Measurements from ENCODE around the gene CCNI.
"Not testable (repeated sequence)": the region's sequence is repeated elsewhere in the genome, so short reads cannot be mapped to it uniquely, and the experiment has no call there.

The CCNI gene, protein sequence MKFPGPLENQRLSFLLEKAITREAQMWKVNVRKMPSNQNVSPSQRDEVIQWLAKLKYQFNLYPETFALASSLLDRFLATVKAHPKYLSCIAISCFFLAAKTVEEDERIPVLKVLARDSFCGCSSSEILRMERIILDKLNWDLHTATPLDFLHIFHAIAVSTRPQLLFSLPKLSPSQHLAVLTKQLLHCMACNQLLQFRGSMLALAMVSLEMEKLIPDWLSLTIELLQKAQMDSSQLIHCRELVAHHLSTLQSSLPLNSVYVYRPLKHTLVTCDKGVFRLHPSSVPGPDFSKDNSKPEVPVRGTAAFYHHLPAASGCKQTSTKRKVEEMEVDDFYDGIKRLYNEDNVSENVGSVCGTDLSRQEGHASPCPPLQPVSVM

DNA sequence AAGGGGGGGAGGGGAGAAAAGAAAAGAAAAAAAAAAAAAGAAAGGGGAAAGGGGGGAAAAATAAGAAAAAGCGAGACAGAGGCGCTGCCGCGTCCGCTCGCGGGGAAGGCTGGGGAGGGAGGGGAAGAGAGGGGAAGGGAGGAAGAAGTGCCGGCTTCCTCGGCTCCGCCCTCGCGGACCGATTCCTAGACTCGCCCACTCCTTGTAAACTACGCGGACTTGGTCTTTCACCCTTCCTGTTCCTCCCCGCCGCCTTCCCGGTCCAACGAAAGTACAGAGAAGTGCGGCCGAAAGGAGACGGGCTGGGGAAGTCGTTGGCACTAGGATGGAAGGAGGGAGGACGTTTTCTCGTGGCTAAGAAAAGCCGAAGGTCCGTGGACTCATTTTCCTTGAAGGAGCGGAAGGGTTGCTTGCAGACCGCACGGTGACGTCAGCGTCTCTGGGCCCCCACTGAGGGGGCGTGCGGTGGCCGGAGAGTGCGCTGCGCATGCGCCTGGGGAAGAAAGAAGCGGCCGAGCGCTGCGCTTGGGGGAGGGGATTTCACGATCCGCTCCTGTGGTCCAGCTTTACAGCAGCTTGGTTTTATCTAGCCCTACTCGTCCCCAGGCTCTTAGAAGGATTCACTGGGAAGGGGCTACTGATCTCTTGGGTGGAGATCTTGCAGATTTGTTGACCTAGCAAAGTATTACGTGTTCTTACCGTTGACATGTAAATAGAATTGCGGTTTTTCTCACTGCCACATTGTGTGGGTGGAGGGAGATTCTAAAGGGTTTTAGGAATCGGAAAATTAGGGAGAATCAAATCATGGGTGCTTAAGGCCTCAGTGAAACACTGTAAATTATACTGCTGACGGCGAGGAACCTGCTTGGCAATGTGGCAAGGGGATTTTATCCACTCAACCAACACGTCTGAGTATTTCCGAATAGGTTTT is at the start of gene CCNI:
Gene CCNI, minus strand, starts transcription at position 121 of the 931 bp plus-strand sequence. CDS start 9,627 bp downstream, outside the sequence.
- peak; percentile 92 for DNase-seq

DNA sequence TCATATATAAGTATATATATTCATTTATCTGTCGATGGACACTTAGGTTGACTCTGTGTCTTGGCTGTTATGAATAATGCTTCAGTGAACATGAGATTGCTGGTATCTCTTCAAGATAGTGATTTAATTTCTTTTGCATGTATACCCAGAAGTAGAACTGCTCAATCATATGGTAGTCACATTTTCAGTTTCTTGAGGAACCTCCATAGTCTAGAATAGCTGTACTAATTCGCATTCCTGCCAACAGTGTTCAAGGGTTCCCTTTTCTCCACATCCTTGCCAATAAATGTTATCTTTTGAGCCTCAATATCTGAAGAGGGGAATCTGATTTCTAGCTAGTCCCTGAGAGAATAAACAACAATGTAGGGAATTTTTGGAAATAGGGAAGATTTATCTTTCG is 48.8 kb upstream of the CCNI start:
- DNase-seq, result no peak

DNA sequence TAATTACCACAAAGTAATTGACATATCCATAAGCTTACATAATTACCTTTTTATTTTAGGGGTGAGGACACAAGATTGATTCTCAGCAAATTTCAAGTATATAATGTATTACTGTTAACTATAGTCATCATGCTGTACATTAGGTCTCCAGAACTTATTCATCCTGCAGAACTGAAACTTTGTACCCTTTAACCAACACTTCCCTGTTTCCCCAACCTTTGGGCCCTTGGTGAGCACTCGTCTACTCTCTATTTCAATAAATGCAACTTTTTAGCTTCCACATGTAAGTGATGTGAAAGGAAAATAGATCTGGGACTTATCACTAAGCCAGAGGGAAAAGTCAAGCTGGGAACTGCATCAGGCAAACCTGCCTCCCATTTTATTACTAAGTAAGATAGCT is 47.6 kb upstream of the CCNI start:
- no peak for DNase-seq

DNA sequence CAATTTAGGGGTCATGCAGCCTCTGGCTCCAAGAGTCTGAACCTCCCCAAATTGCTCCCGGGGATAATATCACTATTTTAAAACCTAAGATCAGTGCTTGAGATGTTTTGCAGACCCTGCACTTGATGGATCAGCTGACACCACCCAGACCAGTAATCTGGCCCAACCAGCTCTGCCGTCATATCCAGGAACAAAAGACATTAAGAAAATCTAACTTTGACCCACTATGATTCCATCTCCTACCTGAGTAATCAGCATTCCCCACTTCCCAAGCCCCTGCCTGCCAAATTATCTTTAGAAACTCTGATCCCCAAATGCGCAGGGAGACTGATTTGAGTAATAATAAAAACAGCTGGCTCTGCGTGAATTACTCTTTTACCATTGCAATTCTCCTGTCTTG is 46.9 kb upstream of the CCNI start:
- DNase-seq, result no peak

DNA sequence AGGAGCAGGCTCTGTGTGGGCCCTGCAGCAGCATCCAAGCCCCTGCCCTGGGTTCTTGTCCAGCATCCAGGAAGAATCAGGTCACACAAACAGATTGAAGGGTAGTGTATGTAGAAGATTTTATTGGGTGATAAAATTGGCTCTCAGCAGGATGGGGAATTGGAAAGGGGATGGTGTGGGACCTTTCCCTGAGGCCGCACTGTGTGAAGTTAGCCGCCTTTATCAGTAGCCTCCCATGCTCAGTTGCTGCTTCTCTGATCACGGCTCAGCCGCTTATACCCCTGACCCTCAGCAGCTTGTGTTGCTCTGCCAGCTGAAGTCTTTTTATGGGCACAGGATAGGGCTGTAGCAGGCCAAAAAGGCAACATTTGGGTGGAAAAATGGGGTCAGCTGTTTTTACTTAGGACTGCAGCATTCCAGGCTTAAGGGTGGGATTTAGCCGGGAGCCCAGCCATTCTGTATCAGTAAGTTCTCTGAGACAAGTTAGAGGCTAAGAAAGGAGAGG is 46.0 kb upstream of the CCNI start:
- no peak for DNase-seq

DNA sequence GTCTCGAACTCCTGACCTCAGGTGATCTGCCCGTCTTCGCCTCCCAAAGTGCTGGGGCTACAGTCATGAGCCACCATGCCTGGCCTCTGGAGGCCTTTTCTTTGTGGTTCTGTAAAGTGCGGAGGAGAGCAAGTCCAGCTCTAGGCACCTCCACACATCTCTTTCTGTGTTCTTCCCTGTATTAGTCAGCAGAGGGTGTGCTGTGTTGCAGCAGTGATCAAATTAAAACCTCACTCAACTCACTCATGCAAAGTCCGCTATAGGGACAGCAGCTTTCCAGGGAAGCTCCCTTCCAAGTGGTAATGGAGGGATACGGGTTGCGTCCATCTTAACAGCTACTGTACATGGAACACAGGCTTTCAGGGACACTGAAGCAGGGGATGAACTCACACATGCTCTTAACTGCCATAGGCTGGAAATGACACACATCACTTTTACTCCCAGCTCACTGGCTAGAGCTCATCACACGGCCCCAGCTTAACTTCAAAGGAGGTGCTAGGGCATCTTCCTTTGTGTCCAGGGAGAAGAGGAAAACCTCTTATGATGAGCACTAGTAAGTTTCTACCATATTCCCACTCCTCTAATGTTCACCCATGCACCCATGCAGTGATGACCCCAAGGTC is 45.2 kb upstream of the CCNI start:
- DNase-seq, result no peak

DNA sequence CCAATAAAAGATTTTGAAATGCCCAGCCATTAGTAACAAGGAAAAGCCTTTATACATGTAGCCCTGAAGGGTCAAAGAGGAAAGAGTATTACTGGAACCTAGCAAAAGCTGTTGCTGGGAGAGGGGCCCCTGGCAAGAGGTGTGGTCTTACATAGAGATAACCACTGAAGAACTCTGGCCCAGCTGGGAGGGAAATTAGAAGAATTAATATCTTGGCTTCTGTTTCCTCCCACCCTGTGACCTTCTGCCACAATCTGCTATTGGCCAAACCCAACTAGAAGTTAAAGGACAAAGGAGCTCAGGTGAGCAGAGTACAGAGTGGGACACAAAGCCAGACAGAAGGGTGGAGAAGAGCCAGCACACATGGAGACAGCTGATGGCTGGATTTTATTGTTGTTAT is 41.9 kb upstream of the CCNI start:
- DNase-seq, result no peak

DNA sequence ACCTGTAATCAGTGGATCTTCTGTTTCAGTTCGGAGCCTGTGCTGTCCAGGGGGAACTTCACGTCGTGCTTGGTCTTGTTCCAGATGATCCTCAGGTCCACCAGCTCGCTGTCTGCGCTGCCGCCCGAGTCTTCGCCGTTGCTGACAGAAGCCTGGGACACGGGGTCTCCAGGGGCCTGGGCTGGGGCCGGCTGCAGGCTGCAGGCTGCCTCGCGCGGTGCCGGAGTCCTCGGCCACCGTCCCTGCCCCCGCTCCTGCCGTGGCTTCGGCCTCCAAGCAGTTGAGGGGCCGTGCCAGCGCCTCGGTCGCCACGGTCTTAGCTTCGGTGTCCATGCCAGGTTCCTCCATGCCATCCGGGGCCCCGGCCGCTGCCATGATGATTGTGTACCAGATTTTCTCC is 37.3 kb upstream of the CCNI start:
- DNase-seq, result no peak

DNA sequence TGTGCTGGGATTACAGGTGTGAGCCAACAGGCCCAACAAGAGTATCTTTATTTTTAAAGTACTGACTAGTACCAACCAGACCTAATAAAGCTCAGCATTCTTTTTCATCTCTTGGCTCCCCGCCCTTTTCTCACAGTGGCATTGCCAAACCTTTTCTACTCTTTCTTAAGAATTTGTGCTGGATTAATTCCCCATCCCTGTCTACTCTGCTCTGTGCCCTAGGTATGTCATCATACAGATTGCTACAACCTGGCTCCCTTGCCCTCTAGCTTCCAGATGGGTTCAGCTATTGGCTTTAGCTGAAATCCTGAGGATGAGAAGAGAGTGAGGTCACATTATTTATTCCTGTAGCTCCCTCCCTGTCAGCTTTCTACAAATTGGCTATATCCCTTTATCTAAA is 34.9 kb upstream of the CCNI start:
- DNase-seq, result no peak

DNA sequence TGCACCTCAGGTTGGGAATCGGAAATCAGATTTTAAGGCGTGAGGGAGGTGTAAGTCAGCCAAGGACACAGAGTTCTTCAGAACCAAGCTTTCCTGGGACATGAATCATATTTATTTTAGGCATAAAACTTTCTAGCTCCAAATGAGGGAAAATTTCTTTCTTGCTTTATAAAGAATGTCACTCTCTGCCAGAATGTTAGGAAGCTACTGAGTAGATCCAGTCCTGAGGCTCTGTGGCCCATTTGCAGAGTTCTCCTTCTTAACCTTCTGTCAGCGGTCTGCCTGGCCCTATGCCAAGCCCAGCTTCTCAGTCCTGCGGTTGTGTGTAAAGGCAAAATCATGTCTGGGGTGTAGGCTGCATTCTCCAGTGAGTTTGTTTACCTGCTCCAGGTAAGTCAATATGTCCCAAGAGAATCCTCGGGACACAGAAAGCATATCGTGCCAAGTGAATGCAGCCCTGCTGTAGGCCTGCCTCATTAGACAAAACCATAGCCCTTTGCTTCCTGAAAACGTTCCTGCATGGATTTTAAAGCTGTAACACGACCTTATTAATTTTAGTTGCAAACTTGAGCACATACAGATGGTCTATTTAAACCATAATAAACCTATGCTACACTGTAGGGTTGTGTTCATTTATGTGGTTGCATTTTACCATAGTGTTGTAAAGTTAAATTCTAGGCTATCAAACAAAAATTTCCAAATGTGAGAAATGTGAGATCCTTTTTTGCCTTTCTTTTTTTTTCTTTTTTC is 29.2 kb upstream of the CCNI start:
- no peak for DNase-seq

DNA sequence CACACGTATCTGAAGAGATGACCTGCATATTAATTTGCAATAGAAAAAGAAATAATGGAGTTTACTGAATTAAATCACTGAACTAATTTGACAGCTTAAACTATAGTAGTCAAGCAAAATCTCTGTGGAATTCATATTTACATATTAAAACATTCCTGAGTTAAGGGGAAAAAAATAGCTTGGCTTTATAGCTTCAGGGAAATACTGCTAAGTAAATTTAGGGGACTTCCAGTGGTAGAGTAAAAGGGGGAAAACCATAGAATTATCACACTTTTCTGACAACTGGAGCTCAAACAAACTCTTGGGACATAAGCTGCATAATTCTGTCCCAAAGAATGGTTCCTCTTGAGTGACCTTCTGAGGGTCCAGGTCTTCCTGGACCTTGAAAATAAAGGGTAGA is 28.6 kb upstream of the CCNI start:
- no peak for DNase-seq

DNA sequence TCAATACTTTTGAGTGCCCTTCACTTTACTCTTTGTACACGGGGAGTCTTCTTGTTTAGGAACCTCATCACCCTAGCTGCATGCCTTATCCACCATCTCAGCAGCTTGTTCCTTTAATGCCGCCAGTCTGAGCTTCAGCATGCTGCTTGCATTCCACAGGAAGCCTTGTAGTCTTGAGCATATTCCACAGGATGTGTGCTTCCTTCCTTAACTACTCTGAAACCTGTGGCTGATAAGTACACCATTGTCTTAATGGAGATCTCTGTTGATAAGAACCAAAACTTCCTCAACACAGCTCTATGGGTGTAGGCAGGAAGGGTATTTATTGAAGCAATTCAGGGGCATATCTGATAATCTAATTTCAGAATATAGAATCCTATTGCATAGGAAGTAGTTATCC is 24.4 kb upstream of the CCNI start:
- DNase-seq, result no peak

DNA sequence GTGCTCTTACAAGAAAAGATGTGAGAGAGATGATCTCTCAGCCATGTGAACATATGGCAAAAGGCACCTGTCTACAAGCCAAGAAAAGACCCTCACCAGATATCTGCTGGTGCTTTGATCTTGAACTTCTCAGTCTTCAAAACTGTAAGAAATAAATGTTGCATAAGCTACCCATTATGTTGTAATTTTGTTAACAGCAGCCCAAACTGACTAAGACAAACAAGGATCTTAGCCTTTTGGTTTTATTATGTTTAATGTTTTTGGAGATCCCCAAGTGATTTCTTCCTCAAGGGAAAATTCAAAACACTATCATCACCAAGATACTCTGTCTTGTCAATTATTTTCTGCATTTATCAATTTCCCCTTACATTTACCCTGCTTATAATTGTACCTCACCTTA is 21.8 kb upstream of the CCNI start:
- no peak for DNase-seq

DNA sequence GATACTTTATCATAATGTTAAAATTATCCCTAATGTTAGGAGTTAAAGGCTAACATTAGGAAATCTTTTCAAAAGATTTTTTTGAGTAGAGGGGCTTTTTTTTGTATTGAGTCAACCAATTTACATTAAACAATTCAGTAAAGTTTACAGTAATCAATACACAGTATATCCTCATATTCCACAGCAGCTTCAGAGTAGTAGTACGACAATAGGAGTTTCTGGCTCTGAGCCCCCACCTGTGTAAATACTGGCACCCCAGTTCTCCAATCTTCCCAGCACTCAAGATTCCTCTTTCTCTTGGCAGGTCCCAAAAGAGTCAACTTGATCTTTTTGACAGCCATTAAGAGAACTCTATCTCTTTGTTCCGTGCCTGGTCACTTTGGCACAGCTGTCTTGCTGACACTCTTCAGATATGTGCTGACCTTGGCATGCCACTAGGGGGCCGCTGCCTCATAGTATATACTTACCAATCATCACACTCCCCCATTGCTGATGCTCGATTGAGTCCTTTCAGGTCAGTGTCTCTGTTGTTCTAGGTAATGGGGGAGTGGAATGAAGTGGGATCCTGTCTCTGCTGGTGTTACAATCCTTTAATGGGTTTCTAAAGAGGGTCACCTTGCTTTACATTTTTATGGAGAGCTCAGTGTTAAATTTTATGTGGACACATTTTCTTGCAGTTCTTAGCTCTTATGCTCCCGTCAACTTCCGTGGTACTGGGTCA is 19.5 kb upstream of the CCNI start:
- peak; percentile 55 for DNase-seq

DNA sequence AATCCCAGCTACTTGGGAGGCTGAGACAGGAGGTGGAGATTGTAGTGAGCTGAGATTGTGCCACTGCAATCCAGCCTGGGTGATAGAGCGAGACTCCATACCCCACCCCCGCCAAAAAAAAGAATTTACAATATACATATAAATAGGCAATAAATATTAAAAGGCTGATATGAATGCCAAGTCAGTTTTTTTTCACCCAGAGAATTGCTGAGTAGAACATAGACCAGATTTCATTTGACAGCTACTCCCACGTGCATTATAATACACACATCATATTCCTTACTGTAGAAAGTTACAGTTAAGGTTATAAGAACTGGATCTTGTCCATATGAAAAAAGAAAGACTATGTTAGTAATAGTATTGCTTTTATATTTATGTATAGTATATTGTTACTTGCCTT is 18.7 kb upstream of the CCNI start:
- DNase-seq, result no peak

DNA sequence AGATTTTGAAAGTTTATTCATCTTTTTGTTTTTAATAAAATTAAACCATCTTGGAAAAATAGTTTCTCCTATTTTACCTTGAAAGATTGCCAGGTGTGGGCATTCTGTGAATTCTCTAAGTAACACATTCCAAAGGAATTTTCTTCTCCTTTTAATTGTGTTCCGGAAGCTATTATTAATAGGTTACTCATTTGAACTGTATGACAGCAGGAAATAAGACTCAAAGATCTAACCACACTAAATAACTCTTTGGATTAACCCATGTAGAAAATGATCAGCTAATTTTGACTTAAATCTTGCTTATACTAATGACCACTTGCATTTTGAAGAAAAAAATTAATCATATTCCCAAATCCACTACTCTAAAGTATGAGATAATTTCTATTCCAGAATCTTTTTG is 17.6 kb upstream of the CCNI start:
- DNase-seq, result no peak

DNA sequence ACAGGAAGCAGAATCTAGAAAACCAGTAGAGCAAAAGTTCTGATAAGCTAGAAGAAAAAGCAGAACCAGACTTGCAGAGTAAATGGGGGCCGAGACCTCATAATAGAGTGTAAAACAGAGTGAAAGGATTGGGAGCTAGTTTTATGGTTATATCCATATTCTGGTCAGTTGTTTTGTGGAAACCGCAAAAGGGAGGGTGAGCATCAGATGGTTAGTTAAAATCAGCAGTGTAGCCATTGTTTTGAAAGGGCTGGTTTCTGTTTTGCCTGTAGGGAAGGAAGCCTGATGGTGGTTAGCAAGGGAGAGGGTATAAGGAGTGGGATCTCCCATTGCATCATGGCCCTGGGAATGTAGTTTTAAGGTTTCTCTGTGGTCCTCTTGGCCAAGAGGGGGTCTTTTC is 17.2 kb upstream of the CCNI start:
- DNase-seq, result no peak

DNA sequence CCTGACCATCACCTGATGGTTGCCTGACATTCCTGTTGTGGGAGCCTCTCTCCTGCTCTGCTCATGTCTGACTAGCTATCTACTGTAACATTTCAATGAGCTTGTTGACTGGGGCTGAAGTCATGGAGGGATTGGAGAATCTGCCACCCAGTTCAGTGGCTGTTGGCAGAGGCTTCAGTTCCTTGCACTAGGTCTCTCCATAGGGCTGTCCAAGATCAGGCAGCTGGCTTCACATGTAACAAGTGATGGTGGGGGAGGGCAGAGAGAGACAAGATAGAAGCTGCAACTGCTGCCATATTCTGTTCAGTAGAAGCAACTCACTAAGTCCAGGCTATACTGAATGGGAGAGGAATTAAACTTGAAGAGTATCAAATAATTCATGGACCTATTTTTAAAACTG is 14.1 kb upstream of the CCNI start:
- DNase-seq, result no peak

DNA sequence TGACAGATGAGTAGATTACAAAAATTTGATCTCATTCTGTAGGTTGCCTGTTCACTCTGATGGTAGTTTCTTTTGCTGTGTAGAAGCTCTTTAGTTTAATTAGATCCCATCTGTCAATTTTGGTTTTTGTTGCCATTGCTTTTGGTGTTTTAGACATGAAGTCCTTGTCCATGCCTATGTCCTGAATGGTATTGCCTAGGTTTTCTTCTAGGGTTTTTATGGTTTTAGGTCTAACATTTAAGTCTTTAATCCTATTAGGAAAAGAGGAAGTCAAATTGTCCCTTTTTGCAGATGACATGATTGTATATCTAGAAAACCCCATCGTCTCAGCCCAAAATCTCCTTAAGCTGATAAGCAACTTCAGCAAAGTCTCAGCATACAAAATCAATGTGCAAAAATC is 11.2 kb upstream of the CCNI start:
- not testable (repeated sequence) for DNase-seq

DNA sequence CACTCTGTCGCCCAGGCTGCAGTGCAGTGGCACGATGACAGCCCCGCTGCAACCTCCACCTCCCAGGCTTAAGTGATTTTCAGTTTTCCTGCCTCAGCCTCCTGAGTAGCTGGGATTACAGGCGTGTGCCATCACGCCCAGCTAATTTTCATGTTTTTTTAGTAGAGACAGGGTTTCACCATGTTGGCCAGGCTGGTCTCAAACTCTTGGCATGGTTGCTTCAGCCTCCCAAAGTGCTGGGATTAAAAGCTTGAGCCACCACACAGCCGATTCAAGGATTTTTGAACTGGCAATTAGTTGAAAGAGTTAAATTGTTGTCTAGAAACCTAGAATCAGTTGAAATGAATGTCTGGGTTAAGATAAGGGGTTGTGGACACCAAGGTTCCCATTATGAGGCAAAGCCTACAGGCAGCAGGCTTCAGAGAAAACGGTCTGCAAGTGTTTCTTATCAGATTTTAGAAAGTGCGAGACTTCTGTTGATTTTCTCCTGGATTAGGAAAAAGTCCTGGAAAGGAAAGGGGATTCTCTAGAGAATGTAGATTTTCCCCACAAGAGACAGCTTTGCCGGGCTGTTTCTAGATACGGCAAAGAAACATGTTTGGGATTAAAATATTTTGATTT is 8.3 kb upstream of the CCNI start:
- no peak for DNase-seq

DNA sequence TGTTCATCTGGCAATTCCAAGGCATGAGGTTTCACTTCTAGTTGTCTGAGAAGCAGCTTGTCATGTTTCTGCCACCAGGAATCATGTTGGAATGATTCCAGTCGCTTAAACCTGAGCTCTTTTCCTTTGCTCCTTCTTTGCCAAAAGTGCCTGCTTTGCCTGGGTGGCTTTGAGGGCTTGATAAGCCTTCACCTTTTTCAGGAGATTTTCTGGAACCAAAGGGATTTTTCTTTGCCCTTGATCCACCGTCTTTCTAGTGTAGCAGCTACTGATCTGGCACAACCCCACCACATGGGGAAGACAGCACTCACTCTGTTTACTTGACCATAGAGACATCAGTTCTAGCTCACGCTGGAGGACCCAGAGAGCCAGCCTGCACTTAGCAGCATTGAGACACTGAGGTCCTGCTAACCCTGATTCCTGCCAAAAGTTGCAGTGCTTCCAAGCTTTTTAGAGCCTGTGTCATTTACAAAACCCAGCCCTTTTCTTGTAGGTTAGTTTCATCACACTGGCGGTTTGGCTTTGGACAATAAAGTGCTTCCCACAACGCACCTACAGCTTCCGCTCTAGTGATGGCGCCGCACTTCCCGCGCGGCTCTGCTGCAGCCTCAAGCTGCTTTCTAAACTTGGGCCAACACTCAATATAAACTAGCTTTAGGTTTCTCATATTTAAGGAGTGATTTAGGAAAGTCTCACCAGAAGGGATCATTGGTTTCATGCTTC is 7.3 kb upstream of the CCNI start:
- DNase-seq, result no peak
